ENCODE results near the gene NDUFV2. TPM values are rescaled to one million over a fixed set of nuclear protein-coding genes. Genes with fewer than 3 reads are reported as not detected.

Gene NDUFV2
- total and polyA plus RNA-seq, 2 of the 13 experiments (the other 11 are each of a cell fraction or from before 2014, with no cell fraction given), result 216 to 299 TPM

DNA sequence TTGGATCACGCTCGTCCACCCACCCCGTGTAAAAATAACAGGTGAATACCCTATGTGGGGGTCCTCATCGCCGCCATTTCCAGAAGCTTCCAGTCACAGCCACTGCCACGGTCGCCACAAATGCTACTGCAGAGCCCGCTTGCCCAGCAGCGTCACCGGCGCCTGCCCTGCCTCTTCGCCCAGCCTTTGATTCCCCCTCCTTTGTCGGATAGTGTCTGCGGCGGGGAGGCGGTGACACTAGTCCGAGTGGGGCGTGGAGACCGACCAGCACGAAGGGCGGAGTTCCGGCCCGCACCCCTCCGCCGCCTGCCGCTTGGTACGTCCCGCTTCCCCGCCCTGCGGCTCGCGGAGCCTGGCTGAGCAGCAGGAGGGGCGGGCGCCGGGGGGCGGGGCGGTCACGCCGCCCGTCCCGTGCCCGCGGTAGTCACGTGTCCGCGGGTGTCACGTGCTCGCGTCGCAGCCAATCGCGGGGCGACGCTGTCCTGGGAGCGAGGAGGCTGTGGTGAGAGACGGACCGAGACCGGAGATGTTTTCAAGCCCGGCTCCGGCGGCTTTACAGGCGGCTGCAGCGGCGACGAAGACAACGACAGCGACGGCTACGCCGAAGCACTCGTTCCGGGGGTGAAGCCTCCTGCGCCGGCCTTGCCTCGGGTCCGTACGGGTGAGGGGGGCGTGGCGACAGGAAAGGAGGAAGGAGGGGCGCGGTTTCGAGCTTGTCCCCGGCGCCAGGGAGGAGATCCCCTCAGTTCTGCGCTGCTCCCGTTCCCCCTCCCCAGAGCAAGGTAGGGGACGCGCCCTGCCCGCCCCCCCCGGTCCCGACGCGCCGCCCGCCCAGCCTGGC lies 34.0 kb downstream of the NDUFV2 start, which contains the start of gene ANKRD12 (continued):
- TF ChIP-seq ZNF749 (CRISPR knock-in tag; IDR thresholded peaks at IDR 0.05; ENCODE audit: borderline replicate concordance) (peak; percentile 85), IKZF1 (IDR thresholded peaks at IDR 0.05) (no peak), ZNF280D (CRISPR knock-in tag; IDR thresholded peaks at IDR 0.05) (no peak; the same call in 1 of the 2 replicates), MAFK (conservative IDR thresholded peaks at IDR 0.05 in 1 of 2, IDR thresholded peaks at IDR 0.05 in 1 of 2; ENCODE audit: low read length in 2 of 2) (no peak), BCL6 (CRISPR knock-in tag; IDR thresholded peaks at IDR 0.05) (peak; percentile 45), ZBTB2 (CRISPR knock-in tag; IDR thresholded peaks at IDR 0.05; ENCODE audit: low read depth) (peak; percentile 93), FUBP1 (CRISPR knock-in tag; IDR thresholded peaks at IDR 0.05; ENCODE audit: borderline replicate concordance) (no peak), NPAS2 (CRISPR knock-in tag; IDR thresholded peaks at IDR 0.05; ENCODE audit: borderline replicate concordance) (peak; percentile 93; the same call in 1 of the 2 replicates), NFRKB (IDR thresholded peaks at IDR 0.05) (no peak), ZBTB8A (CRISPR knock-in tag; IDR thresholded peaks at IDR 0.05; ENCODE audit: borderline replicate concordance, low read depth) (peak; percentile 80; the same call in 1 of the 2 replicates), ZNF33A (CRISPR knock-in tag; IDR thresholded peaks at IDR 0.05; ENCODE audit: borderline replicate concordance) (no peak), MTA1 (CRISPR knock-in tag; IDR thresholded peaks at IDR 0.05; ENCODE audit: borderline replicate concordance) (peak; percentile 96), HHEX (CRISPR knock-in tag; IDR thresholded peaks at IDR 0.05) (no peak), ZNF614 (CRISPR knock-in tag; IDR thresholded peaks at IDR 0.05; ENCODE audit: borderline replicate concordance) (peak; percentile 77; the same call in 1 of the 2 replicates), CENPX (CRISPR knock-in tag; IDR thresholded peaks at IDR 0.05) (no peak), ATF7-NPFF (CRISPR knock-in tag; IDR thresholded peaks at IDR 0.05; ENCODE audit: low read depth) (peak; percentile 57; the same call in 1 of the 2 replicates), NFKB2 (CRISPR knock-in tag; IDR thresholded peaks at IDR 0.05; ENCODE audit: borderline replicate concordance) (no peak; the same call in 1 of the 2 replicates), ZNF589 (CRISPR knock-in tag; conservative IDR thresholded peaks at IDR 0.05) (peak; percentile 70; the same call in 1 of the 2 replicates), TRAFD1 (CRISPR knock-in tag; IDR thresholded peaks at IDR 0.05; ENCODE audit: borderline replicate concordance) (no peak)
- TF ChIP-seq, protein P1, sequence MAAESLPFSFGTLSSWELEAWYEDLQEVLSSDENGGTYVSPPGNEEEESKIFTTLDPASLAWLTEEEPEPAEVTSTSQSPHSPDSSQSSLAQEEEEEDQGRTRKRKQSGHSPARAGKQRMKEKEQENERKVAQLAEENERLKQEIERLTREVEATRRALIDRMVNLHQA (CRISPR knock-in tag; IDR thresholded peaks at IDR 0.05), result no peak
